Neural cell (in vitro differentiated cells): ENCODE results near the gene ADM. TPM values are rescaled to one million over a fixed set of nuclear protein-coding genes. Genes with fewer than 3 reads are reported as not detected.

Experiments used
- H2AFZ ChIP-seq: fragments of 200-600, 300-800 bp; sonication (generic), shearing (Covaris generic); 2 replicates; pipeline ENCODE4 v1.6.0; 2014; ENCODE audit warnings: low read depth, mild to moderate bottlenecking, antibody characterized with exemption, low read length, moderate library complexity
- H3F3A ChIP-seq: fragments of 200-600 bp; shearing (Covaris generic); 2 replicates; pipeline ENCODE4 v1.6.1; 2016; ENCODE audit warnings: mild to moderate bottlenecking, moderate library complexity, mixed read lengths, antibody characterized with exemption, low read length; ENCODE audit not compliant: insufficient read depth, poor library complexity, severe bottlenecking
- H3K27ac ChIP-seq: fragments of 200-600, 300-800 bp; sonication (generic), shearing (Covaris generic); 2 replicates; pipeline ENCODE4 v1.5.1; 2014; ENCODE audit warnings: mild to moderate bottlenecking, low read length, moderate library complexity
- H3K27me3 ChIP-seq: fragments of 300-800, 200-600 bp; sonication (generic), shearing (Covaris generic); 2 replicates; pipeline ENCODE4 v1.6.0; 2014; ENCODE audit warnings: mild to moderate bottlenecking, low read depth, low read length, moderate library complexity; ENCODE audit not compliant: insufficient read depth
- H3K36me3 ChIP-seq: fragments of 300-800, 200-600 bp; sonication (generic), shearing (Covaris generic); 2 replicates; pipeline ENCODE4 v1.5.1; 2014; ENCODE audit warnings: mild to moderate bottlenecking, antibody characterized with exemption, low read length, moderate library complexity; ENCODE audit not compliant: insufficient read depth
- H3K4me2 ChIP-seq: fragments of 300-800, 200-600 bp; sonication (generic), shearing (Covaris generic); 2 replicates; pipeline ENCODE4 v1.6.0; 2014; ENCODE audit warnings: mild to moderate bottlenecking, low read length
- H3K4me3 ChIP-seq: fragments of 300-800, 200-600 bp; sonication (generic), shearing (Covaris generic); 2 replicates; pipeline ENCODE4 v1.5.1; 2014; ENCODE audit warnings: mild to moderate bottlenecking, low read length, moderate library complexity
- H3K79me2 ChIP-seq: fragments of 200-600 bp; shearing (Covaris generic); replicated peaks from 2 replicates; pipeline ENCODE4 v1.6.0; 2014; ENCODE audit warnings: mild to moderate bottlenecking, low read length, moderate library complexity; ENCODE audit not compliant: insufficient read depth
- H3K9ac ChIP-seq: fragments of 300-800, 200-600 bp; sonication (generic), shearing (Covaris generic); 2 replicates; pipeline ENCODE4 v1.6.1; 2016; ENCODE audit warnings: mild to moderate bottlenecking, low read length, mixed read lengths
- H3K9me2 ChIP-seq: fragments of 200-600 bp; shearing (Covaris generic); 2 replicates; pipeline ENCODE4 v1.6.1; 2016; ENCODE audit warnings: mild to moderate bottlenecking, low read length, mixed read lengths; ENCODE audit not compliant: insufficient read depth
- H3K9me3 ChIP-seq: fragments of 200-600, 300-800 bp; sonication (generic), shearing (Covaris generic); 2 replicates; pipeline ENCODE4 v1.6.1; 2016; ENCODE audit warnings: mild to moderate bottlenecking, mixed run types, low read length, moderate library complexity, mixed read lengths
- H4K20me1 ChIP-seq: fragments of 200-600 bp; shearing (Covaris generic); 2 replicates; pipeline ENCODE4 v1.6.1; 2016; ENCODE audit warnings: mild to moderate bottlenecking, mixed run types; ENCODE audit not compliant: insufficient read depth
- CTCF ChIP-seq: fragments of 450-650 bp; IDR thresholded peaks from 2 replicates; pipeline ENCODE4 v1.5.1; 2014; ENCODE audit warnings: antibody characterized with exemption, mild to moderate bottlenecking, moderate library complexity; ENCODE audit not compliant: poor library complexity, severe bottlenecking
- EP300 ChIP-seq: fragments of 450-650 bp; conservative IDR thresholded peaks from 2 replicates; pipeline ENCODE4 v1.6.1; 2014; ENCODE audit warnings: antibody characterized with exemption, mild to moderate bottlenecking, moderate library complexity; ENCODE audit not compliant: poor library complexity, severe bottlenecking
- EZH2 ChIP-seq: fragments of 200-600, 300-800 bp; shearing (Covaris generic), sonication (generic); IDR thresholded peaks from 2 replicates; pipeline ENCODE4 v1.6.1; 2014; ENCODE audit warnings: antibody characterized with exemption, low read length, borderline replicate concordance, mild to moderate bottlenecking; ENCODE audit not compliant: insufficient read depth, poor library complexity, severe bottlenecking
- MXI1 ChIP-seq: fragments of 450-650 bp; conservative IDR thresholded peaks from 2 replicates; pipeline ENCODE4 v1.6.1; 2014; ENCODE audit warnings: antibody characterized with exemption, mild to moderate bottlenecking; ENCODE audit not compliant: poor library complexity, severe bottlenecking
- POLR2AphosphoS5 ChIP-seq: IDR thresholded peaks from 2 replicates; pipeline ENCODE4 v1.6.1; 2012
- RAD21 ChIP-seq: fragments of 450-650 bp; conservative IDR thresholded peaks from 2 replicates; pipeline ENCODE4 v1.6.1; 2014; ENCODE audit warnings: antibody characterized with exemption, mild to moderate bottlenecking, moderate library complexity
- REST ChIP-seq: IDR thresholded peaks from 2 replicates; pipeline ENCODE4 v1.6.1; 2012; ENCODE audit warnings: borderline replicate concordance
- SMC3 ChIP-seq: fragments of 450-650 bp; conservative IDR thresholded peaks from 2 replicates; pipeline ENCODE4 v1.6.1; 2014; ENCODE audit warnings: antibody characterized with exemption, mild to moderate bottlenecking, moderate library complexity; ENCODE audit not compliant: poor library complexity
- TAF1 ChIP-seq: IDR thresholded peaks from 2 replicates; pipeline ENCODE4 v1.6.1; 2012; ENCODE audit warnings: low read depth
- polyA plus RNA-seq: library from polyadenylated mRNA; depleted of rRNA; stranded (reverse); fragments of >200 nt; gene quantifications from 2 replicates; pipeline ENCODE4 v1.2.3, GENCODE V29; 2014

ADM gene
- polyA plus RNA-seq, 1 donor from 2014 or later, result 1.6 TPM

- Histone ChIP-seq H3K27ac (no peak overlapping the region), H3K9me2 (no peaks in the 10 kb centered on the region), H3K27me3 (no peaks in the 10 kb centered on the region), H3K79me2 (no peaks in the 10 kb centered on the region), H2AFZ (no peak overlapping the region), H3F3A (no peaks in the 10 kb centered on the region), H4K20me1 (no peaks in the 10 kb centered on the region), H3K36me3 (no peaks in the 10 kb centered on the region), H3K9ac (no peak overlapping the region), H3K4me3 (no peak overlapping the region), H3K9me3 (no peaks in the 10 kb centered on the region), H3K4me2 (no peak overlapping the region)
- TF ChIP-seq MXI1 (no peak), POLR2AphosphoS5 (no peak), TAF1 (no peak), CTCF (no peak), RAD21 (no peak), REST (no peak), EZH2 (no peak), EP300 (no peak), SMC3 (no peak)
These were observed 43.9 kb downstream of the ADM start for GRCh38 chr11:10348650-10349280.

GRCh38 chr11:10349281-10349665 lies 44.4 kb downstream of the ADM start:
- Histone ChIP-seq H3K4me3 (no peak overlapping the region), H2AFZ (no peak overlapping the region), H3K27ac (no peak overlapping the region), H3K36me3 (no peaks in the 10 kb centered on the region), H3K79me2 (no peaks in the 10 kb centered on the region), H3F3A (no peaks in the 10 kb centered on the region), H4K20me1 (no peaks in the 10 kb centered on the region), H3K9ac (no peak overlapping the region), H3K9me2 (no peaks in the 10 kb centered on the region), H3K9me3 (no peaks in the 10 kb centered on the region), H3K27me3 (no peaks in the 10 kb centered on the region), H3K4me2 (no peak overlapping the region)
- TF ChIP-seq POLR2AphosphoS5 (no peak), CTCF (no peak), TAF1 (no peak), REST (no peak), MXI1 (no peak), EP300 (no peak), EZH2 (no peak), RAD21 (no peak)
